Skin epidermis (tissue), 12 donors: ENCODE data around the gene PNMA6E.
"Not testable (repeated sequence)": the region's sequence is repeated elsewhere in the genome, so short reads cannot be mapped to it uniquely, and the experiment has no call there.

Experiments used
- H3K27ac ChIP-seq, 21 experiments: fragments of 200-600 bp; sonication (generic) in 11 of 21; one replicate each; pipeline ENCODE4 v1.5.0; 2020; ENCODE audit warnings: mild to moderate bottlenecking in 3 of 21, inconsistent platforms in 2 of 21, moderate library complexity in 2 of 21
- H3K4me3 ChIP-seq, 7 experiments: fragments of 200-600 bp; sonication (generic) in 2 of 7; one replicate each; pipeline ENCODE4 v1.5.0; 2020; ENCODE audit warnings: inconsistent platforms in 2 of 7, mild to moderate bottlenecking in 2 of 7, moderate library complexity in 1 of 7

PNMA6E gene

DNA sequence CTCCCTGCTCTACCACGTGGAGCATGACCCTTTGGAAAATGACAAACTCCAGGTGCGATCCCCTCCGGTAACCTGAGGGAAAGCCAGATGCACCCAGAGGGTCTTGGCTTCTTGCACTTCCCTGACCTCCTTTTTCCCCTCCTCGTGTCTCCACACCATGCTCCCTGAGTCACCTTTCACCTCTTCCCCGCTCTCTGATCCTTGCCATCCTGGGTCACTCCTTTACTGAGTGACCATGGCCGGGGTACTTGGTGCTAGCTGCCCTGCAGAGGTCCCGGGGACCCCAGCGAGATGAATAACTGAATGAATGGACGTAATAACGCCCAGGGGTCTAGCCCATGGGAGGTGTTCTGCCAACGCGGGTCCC lies 9.7 kb upstream of the PNMA6E start:
- H3K27ac ChIP-seq, result no peak overlapping the region
- peak overlapping the region in 2 of 7 experiments; percentile 29 to 44 for H3K4me3 ChIP-seq

DNA sequence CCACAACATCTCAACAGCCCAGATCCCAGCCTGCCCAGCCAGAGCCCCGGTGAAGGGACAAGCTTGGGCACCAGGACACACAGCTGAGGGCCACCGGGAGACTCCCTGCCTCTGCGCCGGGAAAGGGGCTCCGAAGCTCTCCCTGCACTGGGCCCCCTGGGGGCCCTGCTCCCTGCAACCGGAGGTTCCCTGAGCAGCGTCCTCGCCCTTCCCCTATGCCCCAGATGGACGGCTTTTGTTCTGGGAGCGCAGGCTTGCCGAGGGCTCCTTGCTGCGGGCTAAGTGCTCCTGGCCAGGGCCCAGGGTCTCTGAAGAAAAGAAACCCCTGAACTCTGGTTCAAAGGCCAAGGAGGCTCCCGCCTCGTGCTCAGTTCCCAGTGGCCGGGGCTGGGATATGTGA lies 9.2 kb upstream of the PNMA6E start:
- Histone ChIP-seq H3K4me3 (no peak overlapping the region), H3K27ac (no peak overlapping the region)

DNA sequence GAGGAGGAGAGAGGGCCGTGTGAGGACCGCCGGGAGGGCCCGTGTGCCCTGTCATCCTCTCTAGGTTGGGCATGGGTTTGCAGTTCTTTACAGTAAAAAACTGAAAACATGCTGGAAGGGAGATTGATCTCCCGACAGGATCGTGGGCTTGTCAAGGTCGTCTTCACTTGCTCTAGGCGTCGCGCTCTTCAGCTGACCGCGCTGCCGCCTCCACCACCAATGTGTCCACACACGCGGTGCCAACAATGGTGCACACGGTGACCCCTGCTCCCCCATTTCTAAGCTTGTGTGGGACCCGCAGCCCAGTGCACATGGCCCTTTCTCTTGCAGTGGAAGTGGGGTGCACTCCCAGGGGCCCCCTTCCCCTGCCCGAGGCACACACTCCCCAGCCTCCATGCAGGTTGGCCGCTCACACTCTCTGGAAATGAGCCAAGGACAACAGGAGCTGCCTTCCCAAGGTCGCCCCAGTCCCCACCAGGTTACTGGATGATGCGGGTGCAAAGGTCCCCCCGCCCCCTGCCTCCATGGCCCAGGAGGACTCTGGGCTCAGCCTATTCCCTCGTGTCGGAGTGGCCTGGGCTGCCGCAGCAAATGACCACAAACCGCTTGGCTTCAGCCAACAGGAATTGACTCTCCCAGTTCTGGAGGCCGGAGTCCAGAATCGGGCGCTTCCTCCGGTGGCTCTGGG lies 8.4 kb upstream of the PNMA6E start:
- no peak overlapping the region for H3K4me3 ChIP-seq
- no peak overlapping the region for H3K27ac ChIP-seq

DNA sequence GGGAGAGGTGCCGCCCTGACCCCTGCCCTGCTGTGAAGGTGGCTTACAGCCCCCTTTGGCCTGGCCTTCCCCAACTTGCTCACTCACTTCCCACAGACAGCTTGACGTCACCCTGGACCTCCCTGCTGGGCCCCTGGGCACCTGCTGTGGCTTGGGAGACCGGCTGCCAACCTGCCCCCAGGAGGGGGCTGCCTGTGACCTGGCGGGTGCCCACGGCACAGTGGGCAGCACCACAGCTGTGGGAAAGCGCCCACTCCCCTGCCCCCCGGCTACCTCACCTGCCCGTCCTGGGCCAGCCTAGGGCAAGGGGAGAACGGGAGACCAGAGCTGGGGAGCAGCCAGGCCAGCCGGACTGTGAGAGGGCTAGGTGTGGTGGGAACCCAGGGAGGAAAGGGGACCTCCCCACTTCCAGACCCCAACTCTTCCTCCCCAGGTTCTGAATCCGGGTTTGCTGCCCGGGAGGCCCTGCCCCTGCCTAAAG lies 7.8 kb upstream of the PNMA6E start:
- H3K27ac ChIP-seq, result no peak overlapping the region
- no peak overlapping the region for H3K4me3 ChIP-seq

DNA sequence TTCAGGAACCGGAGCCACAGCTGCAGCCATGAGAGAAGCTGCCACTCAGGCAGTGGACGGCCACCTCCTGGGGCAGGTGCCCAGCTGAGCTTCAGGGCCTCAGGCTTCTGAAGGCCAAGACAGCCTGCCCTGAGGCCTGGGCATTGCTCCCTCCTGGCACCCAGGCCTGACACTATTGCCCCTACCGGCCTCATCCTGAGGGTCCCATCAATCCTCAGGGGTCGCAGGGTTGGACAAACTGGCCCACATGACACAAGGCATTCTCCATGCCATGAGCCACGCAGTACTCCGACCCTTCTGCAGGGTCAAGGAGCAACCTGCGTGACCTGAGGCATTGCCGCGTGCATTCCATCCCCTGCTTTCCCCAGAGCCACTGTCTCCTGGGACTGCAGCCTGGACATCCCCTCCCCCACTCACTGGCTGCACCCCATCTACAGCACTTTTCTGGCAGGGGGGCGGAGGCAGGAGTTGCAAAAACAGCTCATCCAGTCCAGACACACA lies 7.1 kb upstream of the PNMA6E start:
- H3K27ac ChIP-seq, result no peak overlapping the region
- no peak overlapping the region for H3K4me3 ChIP-seq

DNA sequence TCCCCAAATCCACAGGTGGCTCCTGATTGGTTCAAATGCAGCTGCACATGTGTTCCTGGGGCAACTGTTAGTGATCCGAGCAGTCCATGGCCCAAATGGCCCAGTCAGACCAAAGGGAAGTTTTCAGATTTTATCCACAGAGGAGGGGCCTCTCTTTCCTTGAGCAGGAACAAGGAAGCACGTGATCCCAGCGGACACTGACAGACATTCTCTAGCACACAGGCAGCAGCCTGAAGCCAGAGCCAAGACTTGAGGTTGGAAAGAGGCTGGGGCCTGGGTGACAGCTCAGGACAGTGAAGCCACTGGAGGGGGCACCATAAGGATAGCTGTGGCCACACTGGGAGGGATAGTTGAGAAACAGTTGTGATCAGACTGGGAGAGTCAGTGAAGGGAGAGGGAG lies 6.6 kb upstream of the PNMA6E start:
- H3K4me3 ChIP-seq, result no peak overlapping the region
- H3K27ac ChIP-seq, result no peak overlapping the region

DNA sequence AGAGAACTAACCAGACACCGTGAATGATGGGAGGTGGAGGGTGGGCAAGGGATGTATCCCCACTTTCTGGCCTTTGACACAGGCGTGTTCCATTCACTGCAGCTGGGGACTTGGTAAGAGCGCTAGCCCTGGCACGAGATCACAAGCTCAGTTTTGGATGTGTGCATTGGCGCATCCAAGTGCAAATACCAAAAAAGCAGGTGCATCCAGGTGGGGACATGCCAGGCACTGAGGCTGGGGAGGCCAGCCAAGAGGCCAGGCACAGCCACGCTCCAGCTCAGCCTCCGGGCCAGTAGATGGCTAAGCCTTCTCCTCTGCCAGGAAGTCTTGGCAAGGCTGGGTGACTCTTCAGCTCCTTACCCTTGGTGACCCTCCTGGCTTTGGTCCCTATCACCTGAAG lies 5.8 kb upstream of the PNMA6E start:
- Histone ChIP-seq H3K4me3 (no peak overlapping the region), H3K27ac (no peak overlapping the region)

DNA sequence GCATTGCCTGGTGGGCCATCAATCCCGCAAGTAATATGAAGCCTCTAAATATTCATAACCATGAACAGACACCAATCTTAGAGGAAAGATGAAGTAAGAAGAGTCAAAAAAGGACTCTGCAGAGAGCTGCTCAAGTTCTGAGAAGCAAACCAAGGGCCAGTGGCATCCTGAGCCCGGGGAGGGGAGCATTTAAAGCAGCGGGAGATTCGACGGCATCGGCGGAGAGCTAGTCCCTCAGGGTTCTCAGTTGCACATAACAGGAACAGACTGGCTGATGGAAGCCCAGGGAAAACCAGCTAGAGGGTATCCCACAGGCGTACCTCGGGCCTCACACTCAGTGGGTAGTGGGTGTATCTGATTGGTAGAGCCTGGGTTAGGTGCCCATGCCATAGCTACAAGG lies 4.9 kb upstream of the PNMA6E start:
- Histone ChIP-seq H3K4me3 (no peak overlapping the region), H3K27ac (no peak overlapping the region)

DNA sequence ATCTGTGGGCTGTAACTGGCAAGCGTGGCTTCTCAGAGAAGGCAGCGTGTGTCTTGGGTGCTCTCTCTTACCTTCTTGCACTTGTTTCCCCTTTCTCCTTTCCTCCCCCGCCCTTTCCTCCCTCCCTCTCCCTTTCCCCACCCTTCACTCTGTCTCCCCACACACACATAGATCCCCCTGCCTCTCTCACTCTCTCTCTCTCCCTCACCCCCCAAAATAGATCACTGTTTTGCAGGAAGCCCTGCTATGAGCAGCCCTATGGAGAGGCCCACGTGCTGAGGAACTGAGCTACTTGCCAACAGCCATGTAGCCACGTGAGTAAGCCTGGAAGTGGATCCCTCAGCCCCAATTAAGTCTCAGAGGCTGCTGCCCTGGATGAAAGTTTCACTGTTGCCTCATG lies 4.3 kb upstream of the PNMA6E start:
- H3K4me3 ChIP-seq, result no peak overlapping the region
- no peak overlapping the region for H3K27ac ChIP-seq

DNA sequence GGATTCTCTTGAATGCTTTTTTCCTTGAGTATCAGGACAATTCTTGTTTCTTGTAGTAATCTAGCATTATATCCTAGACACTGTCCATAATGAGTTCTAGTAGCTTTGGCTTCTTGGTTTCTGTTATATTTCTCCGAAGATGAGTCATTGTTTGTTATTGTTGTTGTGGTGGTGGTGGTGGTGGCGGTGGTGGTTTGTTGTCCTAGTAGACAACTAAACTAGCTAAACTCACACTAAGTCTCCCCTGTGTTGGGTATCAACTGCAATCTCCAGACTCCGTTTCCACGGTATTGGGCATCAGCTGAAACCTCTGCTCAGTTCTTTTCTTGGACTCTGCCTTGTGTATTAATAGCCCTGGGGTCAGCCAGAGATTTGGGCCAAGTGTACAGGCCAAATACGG lies 3.2 kb upstream of the PNMA6E start:
- not testable (repeated sequence) for H3K27ac ChIP-seq, H3K4me3 ChIP-seq

DNA sequence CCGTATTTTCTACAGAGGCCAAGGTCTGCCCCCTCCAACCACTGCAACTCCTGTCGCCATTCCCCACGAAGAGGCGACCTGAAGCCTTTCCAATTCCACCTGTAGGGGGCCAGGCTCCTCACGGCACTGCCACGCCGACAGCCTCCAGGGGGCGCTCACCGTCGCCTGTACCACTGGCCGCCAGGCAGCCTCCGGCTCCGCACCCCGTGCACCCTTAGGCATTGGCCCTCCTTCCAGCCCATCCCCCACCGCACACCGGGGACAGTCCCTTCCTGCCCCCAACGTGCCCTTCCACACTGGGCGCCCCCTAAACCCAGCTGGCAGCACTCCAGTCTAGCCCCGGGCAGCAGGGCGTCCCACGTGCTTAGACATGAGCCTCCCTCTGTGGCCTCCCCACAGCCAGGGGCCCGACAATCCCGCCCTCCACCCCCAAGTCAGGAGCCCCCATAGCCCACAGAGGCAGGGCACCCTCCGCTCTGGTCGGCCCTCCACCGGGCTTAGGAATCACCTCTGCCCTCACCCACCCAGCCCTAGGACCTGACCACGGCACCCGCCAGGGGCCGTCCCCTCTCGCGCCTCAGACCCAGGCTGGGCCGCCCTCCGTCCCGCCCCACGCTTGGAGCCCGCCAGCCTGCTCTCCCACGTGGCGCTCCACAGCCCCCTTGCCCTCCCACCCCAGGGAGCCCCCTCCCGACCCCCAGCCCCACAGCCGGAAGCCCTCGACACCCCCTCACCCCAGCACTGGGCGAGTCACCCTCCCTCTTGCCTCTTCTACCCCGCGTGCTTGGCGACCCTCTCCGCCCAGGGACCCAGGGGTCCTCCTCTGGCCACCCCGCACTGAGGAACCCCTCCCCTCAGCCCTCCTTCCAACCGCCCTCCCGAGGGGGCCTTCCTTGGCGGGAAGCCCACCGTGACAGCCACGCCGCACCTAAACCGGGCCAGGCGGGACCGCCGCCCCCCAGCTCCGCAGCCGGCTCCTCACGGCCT lies 711 bp downstream of the PNMA6E start:
- H3K4me3 ChIP-seq, result no peak overlapping the region
- no peak overlapping the region for H3K27ac ChIP-seq

DNA sequence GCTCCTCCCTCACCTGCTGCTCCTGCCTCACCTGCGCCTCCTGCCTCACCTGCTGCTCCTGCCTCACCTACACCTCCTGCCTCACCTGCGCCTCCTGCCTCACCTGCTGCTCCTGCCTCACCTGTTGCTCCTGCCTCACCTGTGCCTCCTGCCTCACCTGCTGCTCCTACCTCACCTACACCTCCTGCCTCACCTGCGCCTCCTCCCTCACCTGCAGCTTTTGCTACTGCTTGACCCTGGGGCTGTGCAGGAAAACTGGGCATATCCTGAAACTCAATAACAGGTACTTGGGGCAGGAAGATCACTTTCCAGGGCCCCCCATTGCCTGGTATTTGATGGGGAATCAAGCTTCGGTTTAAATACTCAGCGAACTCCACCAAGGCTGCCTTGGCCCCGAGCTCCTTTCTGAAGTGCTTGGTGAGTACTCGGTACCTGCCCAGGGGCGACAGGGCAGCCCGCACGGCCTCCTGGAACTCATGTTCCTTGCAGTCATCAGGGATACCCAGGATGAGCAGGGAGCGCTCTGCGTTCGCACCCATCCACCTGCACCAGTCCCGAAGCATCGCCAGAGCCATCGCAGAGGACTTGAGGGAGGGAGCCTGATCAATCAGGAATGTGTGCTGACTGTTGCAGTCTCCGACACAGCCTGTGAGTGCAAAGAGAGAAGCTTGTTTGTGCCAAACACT lies 2.7 kb downstream of the PNMA6E start:
- Histone ChIP-seq H3K27ac (no peak overlapping the region), H3K4me3 (no peak overlapping the region)

DNA sequence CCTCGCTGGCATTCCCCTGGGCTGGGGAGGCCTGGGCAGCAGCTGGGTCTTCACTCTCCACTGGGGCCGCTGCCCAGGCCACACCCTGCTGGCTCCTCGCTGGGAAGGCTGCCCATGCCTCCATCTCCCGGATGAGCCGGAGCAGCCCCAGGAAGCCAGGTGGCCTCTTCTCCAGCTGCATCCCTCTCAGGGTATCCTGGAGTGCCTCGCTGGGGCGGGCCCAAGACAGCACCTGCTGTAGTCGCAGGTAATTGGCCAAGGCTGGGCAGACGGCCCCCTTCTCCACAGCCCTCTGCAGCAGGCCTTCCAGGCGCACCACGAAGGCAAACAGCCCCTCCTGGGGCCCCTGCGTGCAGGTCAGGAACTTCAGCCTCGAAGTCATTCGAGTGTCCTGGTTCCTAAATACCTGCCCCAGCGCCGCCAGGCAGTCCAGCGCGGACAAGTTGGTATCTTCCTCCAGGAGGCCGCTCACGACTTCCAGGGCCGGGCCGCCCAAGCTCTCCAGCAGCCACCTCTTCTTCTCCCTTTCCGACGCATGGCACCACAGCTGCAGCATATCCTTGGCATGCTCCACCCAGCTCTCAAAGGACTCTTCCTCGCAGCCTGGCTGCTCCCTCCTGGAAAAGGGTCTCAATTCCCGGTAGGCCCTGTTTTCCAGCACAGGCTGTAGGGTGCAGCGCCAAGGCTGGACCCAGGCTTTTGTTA lies 3.7 kb downstream of the PNMA6E start:
- Histone ChIP-seq H3K27ac (no peak overlapping the region), H3K4me3 (no peak overlapping the region)

DNA sequence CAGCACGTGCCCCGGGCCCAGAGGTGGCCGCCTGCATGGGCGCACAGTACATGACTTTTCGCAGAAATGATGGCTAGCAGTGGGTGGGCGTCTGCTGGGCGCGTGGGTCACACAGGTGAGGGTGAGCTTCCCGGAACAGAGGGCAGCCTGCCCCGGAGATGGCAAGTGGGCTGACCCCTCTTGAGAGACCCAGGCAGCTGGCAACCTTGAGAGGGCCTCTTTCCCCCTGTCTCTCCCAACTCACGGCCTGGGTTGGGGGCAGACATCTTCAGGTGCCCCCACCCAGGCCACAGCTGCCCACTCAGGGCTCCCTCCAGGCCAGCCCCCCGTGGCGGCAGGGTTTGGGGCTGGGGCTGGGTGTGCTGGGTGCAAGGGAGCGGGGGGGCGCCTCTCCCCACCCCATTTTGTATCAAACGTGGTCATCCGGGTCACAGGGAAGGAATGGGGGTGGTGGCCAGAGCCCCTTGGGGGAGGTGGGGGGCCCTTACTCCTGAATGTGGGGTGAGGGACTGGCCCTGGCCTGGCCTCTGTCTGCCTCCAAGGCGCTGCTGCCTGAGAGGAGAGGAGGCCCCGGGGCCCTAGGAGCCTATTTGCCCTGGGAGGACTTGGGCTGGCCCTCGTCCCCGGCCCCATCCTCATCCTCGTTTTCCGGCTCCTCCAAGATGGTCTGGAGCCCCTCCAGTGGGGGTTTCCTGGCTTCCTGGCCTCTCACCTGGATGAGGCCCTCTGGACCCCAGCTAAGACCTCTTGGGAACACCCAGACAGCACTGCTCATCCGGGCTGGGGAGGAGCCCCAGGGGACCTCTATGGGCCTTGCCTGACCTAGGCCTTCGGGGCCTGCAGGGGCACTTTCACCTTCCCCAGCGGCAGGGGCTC lies 4.6 kb downstream of the PNMA6E start:
- Histone ChIP-seq H3K27ac (no peak overlapping the region), H3K4me3 (no peak overlapping the region)

DNA sequence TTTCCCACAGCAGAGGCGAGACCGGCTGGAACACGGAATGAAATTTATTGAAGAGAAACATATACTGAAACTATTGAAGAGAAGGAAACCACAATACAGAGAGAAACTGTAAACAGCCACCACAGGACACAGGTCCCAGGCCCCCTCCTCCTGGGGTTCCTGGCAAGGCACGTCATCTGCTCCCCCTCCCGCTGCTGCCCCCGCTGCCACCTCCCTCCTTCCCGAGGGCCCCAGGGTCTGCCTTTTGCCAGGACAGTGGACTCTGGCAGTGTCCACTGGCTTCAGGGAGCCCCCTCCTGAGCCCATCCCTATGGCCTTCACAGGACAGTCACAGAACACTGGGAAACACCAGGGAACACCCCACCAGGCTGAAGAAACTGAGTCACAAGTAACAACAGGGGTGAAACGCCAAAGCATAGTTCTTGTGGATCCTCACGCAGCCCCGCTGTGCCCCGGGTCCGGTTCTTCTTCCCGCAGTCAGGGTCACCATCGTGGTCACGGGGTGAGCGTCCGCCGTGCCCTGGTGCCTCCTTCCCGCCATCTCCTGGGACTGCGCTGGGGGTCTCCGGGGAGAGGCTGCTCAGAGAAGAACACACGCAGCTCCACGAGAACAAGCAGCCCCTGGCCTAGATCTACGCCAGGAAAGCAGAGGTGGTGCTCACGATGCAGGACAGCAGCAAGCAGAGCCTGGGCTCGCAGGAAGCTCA lies 5.4 kb downstream of the PNMA6E start:
- H3K4me3 ChIP-seq, result no peak overlapping the region
- no peak overlapping the region for H3K27ac ChIP-seq

DNA sequence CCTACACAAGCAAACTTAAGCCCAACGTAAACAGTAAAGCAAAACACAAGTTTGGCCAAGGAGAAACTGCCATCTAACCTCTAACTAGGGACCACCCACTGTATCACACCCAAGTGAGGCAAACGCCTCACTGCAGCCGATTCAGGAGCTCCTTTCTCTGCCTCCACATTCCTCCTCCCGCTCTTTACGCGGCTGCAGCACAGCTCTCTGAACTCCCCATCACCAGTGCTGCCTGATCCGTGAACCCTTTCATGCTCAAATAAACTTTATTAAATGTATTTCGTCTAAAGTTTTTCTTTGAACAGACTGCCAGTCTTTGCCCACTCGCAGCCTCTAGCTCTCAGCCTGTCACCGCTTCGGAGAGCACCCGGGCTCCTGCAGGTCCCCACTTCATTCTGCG lies 6.5 kb downstream of the PNMA6E start:
- Histone ChIP-seq H3K4me3 (no peak overlapping the region), H3K27ac (no peak overlapping the region)

DNA sequence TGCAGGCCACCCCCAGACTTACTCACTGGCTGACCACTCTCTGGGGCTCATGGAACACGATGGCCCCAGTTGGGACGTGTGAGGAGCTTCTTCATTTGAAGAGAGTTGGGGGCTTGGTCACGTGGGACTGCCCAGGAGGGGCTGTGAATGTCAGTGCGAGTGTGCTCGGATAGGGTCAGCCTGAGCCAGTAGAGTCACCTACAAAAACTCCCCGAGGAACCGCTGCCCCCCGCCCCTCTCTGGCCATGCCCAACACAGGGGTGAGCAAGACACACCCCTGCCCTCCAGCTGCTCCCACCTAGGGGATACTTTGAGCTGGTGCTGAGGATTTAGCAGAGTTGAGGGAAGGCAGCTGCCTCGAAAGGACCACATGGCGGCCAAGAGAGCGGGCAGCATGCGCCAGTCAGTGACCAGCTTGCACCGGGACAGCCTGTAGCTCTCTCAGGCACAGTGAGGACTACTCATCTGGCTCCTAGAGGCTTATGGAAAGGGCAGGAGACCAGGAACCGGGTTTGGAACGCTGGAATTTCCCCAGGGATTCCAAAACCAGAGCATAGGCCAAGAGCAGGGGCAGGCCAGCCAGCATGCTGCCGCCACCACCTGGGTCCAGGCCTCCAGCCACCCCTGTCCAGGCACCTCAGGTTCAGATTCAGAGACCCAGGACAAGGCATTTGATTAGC lies 8.4 kb downstream of the PNMA6E start:
- Histone ChIP-seq H3K27ac (no peak overlapping the region), H3K4me3 (no peak overlapping the region)

DNA sequence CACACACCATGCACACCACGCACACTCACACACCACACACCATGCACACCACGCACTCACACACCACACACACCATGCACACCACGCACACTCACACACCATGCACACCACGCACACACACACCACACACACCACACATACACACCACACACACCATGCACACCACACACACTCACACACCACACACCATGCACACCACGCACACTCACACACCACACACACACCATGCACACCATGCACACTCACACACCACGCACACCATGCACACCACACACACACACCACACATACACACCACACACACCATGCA lies 11.7 kb downstream of the PNMA6E start:
- H3K4me3 ChIP-seq, H3K27ac ChIP-seq: not testable (repeated sequence)
